ENCODE results near the gene ZNHIT6. TPM values are rescaled to one million over a fixed set of nuclear protein-coding genes. Genes with fewer than 3 reads are reported as not detected.

Gene ZNHIT6
- polyA plus RNA-seq, 1 of the 3 experiments (the other 2 are of a cell fraction), result 7.7 TPM

DNA sequence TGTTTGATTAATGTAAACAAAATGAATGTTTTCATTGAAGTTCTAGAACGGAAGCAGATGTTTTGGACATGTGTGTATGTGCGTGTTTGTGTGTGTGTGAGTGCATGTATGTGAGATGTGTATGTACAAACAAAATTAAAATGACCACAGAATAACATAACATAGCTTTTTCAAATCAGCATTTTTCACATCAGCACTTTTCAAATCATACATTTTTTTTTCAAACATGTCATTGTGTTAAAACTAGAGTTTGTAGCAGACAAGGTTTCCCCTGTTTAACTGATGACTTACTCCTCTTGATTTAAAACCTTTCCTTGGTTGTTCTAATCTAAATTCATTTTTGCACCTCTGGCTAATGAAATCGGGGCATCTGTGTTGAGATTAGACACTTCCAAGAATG, 35.6 kb upstream of the ZNHIT6 start:
- CTCF ChIA-PET, result interaction anchor here (0.9 kb wide), 1 partner anchor 51 kb away, joined by 3 read pairs; no protein-coding TSS in a partner anchor
- Histone ChIP-seq H3K27me3 (ENCODE audit: insufficient read depth) (no peaks in the 10 kb centered on the region), H3K9ac (no peak overlapping the region), H3K27ac (ENCODE audit: low read depth in 2 of 2, low read length in 1 of 2) (no peak overlapping the region), H4K20me1 (ENCODE audit: insufficient read depth) (no peaks in the 10 kb centered on the region), H3F3A (replicated peaks; ENCODE audit: insufficient read depth) (no peaks in the 10 kb centered on the region), H3K4me1 (ENCODE audit: control insufficient read depth in 1 of 2, insufficient read depth in 2 of 2, low read depth in 1 of 2, low read length in 1 of 2) (no peaks in the 10 kb centered on the region), H3K36me3 (replicated peaks in 1 of 2; ENCODE audit: control insufficient read depth in 1 of 2, insufficient read depth in 2 of 2, low read length in 1 of 2) (no peaks in the 10 kb centered on the region), H3K4me3 (ENCODE audit: low read depth in 2 of 2, low read length in 1 of 2) (no peak overlapping the region), H3K9me2 (no peaks in the 10 kb centered on the region), H3K79me2 (ENCODE audit: insufficient read depth) (no peaks in the 10 kb centered on the region), H2AFZ (ENCODE audit: low read depth) (no peak overlapping the region), H3K9me3 (no peaks in the 10 kb centered on the region), H3K4me2 (no peak overlapping the region)
- POLR2A ChIA-PET, result no interaction called here
- 14% methylated on average over 3 of the region's 3 CpGs for WGBS (ENCODE audit: low lambda C conversion rate)
- no peak for DNase-seq
- TF ChIP-seq CHD2 (IDR thresholded peaks at IDR 0.05; ENCODE audit: low read length, partially characterized antibody), result no peak
- no peak for TF ChIP-seq FOSL2 (IDR thresholded peaks at IDR 0.05; ENCODE audit: borderline replicate concordance, low read depth)
- TF ChIP-seq, protein P1, sequence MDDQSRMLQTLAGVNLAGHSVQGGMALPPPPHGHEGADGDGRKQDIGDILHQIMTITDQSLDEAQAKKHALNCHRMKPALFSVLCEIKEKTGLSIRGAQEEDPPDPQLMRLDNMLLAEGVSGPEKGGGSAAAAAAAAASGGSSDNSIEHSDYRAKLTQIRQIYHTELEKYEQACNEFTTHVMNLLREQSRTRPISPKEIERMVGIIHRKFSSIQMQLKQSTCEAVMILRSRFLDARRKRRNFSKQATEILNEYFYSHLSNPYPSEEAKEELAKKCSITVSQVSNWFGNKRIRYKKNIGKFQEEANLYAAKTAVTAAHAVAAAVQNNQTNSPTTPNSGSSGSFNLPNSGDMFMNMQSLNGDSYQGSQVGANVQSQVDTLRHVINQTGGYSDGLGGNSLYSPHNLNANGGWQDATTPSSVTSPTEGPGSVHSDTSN (IDR thresholded peaks at IDR 0.05), result no peak
- TF ChIP-seq SIN3A (IDR thresholded peaks at IDR 0.05; ENCODE audit: borderline replicate concordance, low read depth, low read length), result no peak
- no peak for TF ChIP-seq NFIC (IDR thresholded peaks at IDR 0.05; ENCODE audit: borderline replicate concordance)
- TF ChIP-seq IRF3 (IDR thresholded peaks at IDR 0.05; ENCODE audit: low read depth, low read length), result no peak
- TF ChIP-seq FOXM1 (IDR thresholded peaks at IDR 0.05; ENCODE audit: low read depth), result no peak
- TF ChIP-seq EZH2phosphoT487 (IDR thresholded peaks at IDR 0.05; ENCODE audit: borderline replicate concordance, low read depth), result no peak
- TF ChIP-seq SMC3 (IDR thresholded peaks at IDR 0.05; ENCODE audit: low read depth, low read length), result no peak
- TF ChIP-seq, protein P2, sequence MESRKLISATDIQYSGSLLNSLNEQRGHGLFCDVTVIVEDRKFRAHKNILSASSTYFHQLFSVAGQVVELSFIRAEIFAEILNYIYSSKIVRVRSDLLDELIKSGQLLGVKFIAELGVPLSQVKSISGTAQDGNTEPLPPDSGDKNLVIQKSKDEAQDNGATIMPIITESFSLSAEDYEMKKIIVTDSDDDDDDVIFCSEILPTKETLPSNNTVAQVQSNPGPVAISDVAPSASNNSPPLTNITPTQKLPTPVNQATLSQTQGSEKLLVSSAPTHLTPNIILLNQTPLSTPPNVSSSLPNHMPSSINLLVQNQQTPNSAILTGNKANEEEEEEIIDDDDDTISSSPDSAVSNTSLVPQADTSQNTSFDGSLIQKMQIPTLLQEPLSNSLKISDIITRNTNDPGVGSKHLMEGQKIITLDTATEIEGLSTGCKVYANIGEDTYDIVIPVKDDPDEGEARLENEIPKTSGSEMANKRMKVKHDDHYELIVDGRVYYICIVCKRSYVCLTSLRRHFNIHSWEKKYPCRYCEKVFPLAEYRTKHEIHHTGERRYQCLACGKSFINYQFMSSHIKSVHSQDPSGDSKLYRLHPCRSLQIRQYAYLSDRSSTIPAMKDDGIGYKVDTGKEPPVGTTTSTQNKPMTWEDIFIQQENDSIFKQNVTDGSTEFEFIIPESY (IDR thresholded peaks at IDR 0.05; ENCODE audit: borderline replicate concordance, low read depth), result no peak
- no peak for TF ChIP-seq YY1 (IDR thresholded peaks at IDR 0.05; ENCODE audit: low read depth)
- TF ChIP-seq USF1 (IDR thresholded peaks at IDR 0.05; ENCODE audit: borderline replicate concordance, low read depth), result no peak
- TF ChIP-seq MXI1 (IDR thresholded peaks at IDR 0.05; ENCODE audit: low read depth, low read length), result no peak
- TF ChIP-seq, protein P3, sequence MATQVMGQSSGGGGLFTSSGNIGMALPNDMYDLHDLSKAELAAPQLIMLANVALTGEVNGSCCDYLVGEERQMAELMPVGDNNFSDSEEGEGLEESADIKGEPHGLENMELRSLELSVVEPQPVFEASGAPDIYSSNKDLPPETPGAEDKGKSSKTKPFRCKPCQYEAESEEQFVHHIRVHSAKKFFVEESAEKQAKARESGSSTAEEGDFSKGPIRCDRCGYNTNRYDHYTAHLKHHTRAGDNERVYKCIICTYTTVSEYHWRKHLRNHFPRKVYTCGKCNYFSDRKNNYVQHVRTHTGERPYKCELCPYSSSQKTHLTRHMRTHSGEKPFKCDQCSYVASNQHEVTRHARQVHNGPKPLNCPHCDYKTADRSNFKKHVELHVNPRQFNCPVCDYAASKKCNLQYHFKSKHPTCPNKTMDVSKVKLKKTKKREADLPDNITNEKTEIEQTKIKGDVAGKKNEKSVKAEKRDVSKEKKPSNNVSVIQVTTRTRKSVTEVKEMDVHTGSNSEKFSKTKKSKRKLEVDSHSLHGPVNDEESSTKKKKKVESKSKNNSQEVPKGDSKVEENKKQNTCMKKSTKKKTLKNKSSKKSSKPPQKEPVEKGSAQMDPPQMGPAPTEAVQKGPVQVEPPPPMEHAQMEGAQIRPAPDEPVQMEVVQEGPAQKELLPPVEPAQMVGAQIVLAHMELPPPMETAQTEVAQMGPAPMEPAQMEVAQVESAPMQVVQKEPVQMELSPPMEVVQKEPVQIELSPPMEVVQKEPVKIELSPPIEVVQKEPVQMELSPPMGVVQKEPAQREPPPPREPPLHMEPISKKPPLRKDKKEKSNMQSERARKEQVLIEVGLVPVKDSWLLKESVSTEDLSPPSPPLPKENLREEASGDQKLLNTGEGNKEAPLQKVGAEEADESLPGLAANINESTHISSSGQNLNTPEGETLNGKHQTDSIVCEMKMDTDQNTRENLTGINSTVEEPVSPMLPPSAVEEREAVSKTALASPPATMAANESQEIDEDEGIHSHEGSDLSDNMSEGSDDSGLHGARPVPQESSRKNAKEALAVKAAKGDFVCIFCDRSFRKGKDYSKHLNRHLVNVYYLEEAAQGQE (IDR thresholded peaks at IDR 0.05; ENCODE audit: low read depth, low read length), result no peak
- TF ChIP-seq TAF1 (IDR thresholded peaks at IDR 0.05; ENCODE audit: borderline replicate concordance, low read depth, low read length), result no peak
- no peak for TF ChIP-seq RFX5 (IDR thresholded peaks at IDR 0.05; ENCODE audit: low read length)
- no peak for TF ChIP-seq JUND (IDR thresholded peaks at IDR 0.05)

All from SK-N-SH (cell line).